ENCODE results near the gene FLT1. TPM values are rescaled to one million over a fixed set of nuclear protein-coding genes. Genes with fewer than 3 reads are reported as not detected.

Gene FLT1
- total RNA-seq, 2 experiments from 2014 or later, result 1.6 to 2.5 TPM

DNA sequence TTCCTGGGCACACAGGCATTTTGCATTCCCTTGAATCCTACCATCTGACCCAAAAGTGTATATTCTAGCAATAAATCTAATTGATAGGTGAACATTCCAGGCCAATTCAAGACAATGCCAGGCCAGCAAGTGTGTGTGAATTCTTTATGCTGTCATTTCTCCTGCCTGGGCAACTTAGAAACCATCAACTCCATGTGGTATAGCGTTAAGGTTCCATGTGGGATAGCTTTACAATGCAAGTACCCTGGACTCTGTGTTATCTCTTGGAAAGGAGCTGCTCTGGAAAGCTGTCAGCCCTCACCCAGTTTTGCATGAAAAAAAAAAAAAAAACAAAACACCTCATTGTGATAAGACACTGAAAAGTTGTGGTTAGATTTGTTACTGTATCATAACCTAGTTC, 15.6 kb upstream of the FLT1 start:
- H3K9me3 ChIP-seq (ENCODE audit: low read length), result no peaks in the 10 kb centered on the region
- intact Hi-C loops (cut with micrococcal nuclease; ENCODE audit: unreplicated experiment), result no loop called here
- no peak overlapping the region for H3K4me3 ChIP-seq (ENCODE audit: low read depth, low read length, poor library complexity, severe bottlenecking)
- ChIA-PET POLR2A (interaction anchor here (1.0 kb wide), 1 partner anchor 37 kb away, joined by 3 read pairs; no protein-coding TSS in a partner anchor), CTCF (ENCODE audit: unreplicated experiment) (no interaction called here)
- no peak overlapping the region for H3K4me2 ChIP-seq (ENCODE audit: low read length)
- no peaks in the 10 kb centered on the region for H4K20me1 ChIP-seq (ENCODE audit: insufficient read depth, low read length)
- no peaks in the 10 kb centered on the region for H3K4me1 ChIP-seq (ENCODE audit: insufficient read depth, low read length, poor library complexity, severe bottlenecking)
- H3K9me2 ChIP-seq (ENCODE audit: insufficient read depth, low read length), result no peaks in the 10 kb centered on the region
- TF ChIP-seq, protein P1, sequence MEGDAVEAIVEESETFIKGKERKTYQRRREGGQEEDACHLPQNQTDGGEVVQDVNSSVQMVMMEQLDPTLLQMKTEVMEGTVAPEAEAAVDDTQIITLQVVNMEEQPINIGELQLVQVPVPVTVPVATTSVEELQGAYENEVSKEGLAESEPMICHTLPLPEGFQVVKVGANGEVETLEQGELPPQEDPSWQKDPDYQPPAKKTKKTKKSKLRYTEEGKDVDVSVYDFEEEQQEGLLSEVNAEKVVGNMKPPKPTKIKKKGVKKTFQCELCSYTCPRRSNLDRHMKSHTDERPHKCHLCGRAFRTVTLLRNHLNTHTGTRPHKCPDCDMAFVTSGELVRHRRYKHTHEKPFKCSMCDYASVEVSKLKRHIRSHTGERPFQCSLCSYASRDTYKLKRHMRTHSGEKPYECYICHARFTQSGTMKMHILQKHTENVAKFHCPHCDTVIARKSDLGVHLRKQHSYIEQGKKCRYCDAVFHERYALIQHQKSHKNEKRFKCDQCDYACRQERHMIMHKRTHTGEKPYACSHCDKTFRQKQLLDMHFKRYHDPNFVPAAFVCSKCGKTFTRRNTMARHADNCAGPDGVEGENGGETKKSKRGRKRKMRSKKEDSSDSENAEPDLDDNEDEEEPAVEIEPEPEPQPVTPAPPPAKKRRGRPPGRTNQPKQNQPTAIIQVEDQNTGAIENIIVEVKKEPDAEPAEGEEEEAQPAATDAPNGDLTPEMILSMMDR (conservative IDR thresholded peaks at IDR 0.05; ENCODE audit: low read length), result no peak
- TF ChIP-seq EZH2phosphoT487 (IDR thresholded peaks at IDR 0.05; ENCODE audit: borderline replicate concordance, low read depth, low read length), result no peak
- no peak overlapping the region for H3K27ac ChIP-seq (ENCODE audit: low read depth, low read length, poor library complexity, severe bottlenecking)
- no peaks in the 10 kb centered on the region for H3K36me3 ChIP-seq (ENCODE audit: insufficient read depth, low read length)
- H3K79me2 ChIP-seq (ENCODE audit: insufficient read depth, low read depth, low read length), result no peaks in the 10 kb centered on the region
- DNase-seq (ENCODE audit: low spot score), result no peak
- BruUV-seq (replicated peaks), result no TSS peak
- no peak overlapping the region for H2AFZ ChIP-seq (ENCODE audit: low read length)

DNA sequence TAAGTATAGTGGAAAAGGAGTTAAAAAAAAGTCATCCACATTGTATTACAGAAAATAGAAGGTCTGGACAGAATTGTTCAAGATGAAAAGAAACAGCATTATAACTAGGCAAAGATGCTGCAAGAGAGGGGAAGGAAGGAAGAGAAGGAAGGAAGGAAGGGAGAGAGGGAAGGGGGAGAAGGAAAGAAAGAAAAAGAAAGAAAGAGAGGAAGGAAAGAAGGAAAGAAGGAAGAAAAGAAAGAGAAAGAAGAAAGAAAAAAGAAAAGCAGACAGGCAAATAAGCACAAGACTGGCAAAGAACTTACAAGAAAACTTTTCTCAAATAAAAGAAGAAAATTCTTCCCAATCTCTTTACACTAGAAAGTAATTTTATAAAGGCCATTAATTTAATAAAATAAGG, 15.1 kb upstream of the FLT1 start:
- intact Hi-C loops (cut with micrococcal nuclease; ENCODE audit: unreplicated experiment), result no loop called here
- H3K9me2 ChIP-seq (ENCODE audit: insufficient read depth, low read length), result no peaks in the 10 kb centered on the region
- TF ChIP-seq, protein P1 (conservative IDR thresholded peaks at IDR 0.05; ENCODE audit: low read length), result no peak
- no peak for TF ChIP-seq EZH2phosphoT487 (IDR thresholded peaks at IDR 0.05; ENCODE audit: borderline replicate concordance, low read depth, low read length)
- no peak overlapping the region for H3K4me3 ChIP-seq (ENCODE audit: low read depth, low read length, poor library complexity, severe bottlenecking)
- no peaks in the 10 kb centered on the region for H4K20me1 ChIP-seq (ENCODE audit: insufficient read depth, low read length)
- H3K36me3 ChIP-seq (ENCODE audit: insufficient read depth, low read length), result no peaks in the 10 kb centered on the region
- no peak overlapping the region for H3K4me2 ChIP-seq (ENCODE audit: low read length)
- ChIA-PET POLR2A (no interaction called here), CTCF (ENCODE audit: unreplicated experiment) (no interaction called here)
- H3K27ac ChIP-seq (ENCODE audit: low read depth, low read length, poor library complexity, severe bottlenecking), result no peak overlapping the region
- DNase-seq (ENCODE audit: low spot score), result no peak
- no peak overlapping the region for H2AFZ ChIP-seq (ENCODE audit: low read length)
- BruUV-seq (replicated peaks), result no TSS peak
- no peaks in the 10 kb centered on the region for H3K79me2 ChIP-seq (ENCODE audit: insufficient read depth, low read depth, low read length)
- H3K9me3 ChIP-seq (ENCODE audit: low read length), result no peaks in the 10 kb centered on the region
- H3K4me1 ChIP-seq (ENCODE audit: insufficient read depth, low read length, poor library complexity, severe bottlenecking), result no peaks in the 10 kb centered on the region

DNA sequence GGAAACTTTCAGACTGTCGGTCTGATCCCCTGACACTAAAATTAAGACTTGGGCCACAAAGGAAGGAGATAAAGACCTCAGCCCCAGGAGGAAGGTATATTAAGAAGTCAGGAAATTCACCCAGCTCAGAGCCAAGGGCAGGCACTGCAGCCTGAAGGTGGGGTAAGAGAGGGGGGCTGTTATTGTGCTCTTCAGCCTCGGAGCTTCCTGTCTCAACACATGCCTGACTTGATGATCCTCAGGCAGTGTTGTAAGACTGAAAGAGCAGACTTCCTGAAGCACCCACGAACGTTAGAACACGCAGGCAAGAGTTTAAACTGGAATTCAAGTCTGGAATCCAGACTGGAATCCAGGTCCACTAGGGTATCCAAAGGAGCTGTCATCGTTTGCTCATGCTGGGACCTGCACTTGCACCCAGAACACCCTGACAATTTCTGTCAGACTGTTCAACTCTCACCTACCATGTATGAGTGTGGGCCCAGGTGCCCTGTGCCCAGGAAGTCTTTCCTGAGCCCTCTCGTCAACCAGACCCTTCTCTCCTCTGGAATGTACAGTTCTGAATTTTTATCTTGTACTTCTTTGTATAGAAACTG, 10.7 kb upstream of the FLT1 start:
- no peaks in the 10 kb centered on the region for H3K36me3 ChIP-seq (ENCODE audit: insufficient read depth, low read length)
- H3K27ac ChIP-seq (ENCODE audit: low read depth, low read length, poor library complexity, severe bottlenecking), result no peak overlapping the region
- no peak for TF ChIP-seq EZH2phosphoT487 (IDR thresholded peaks at IDR 0.05; ENCODE audit: borderline replicate concordance, low read depth, low read length)
- no peaks in the 10 kb centered on the region for H3K4me1 ChIP-seq (ENCODE audit: insufficient read depth, low read length, poor library complexity, severe bottlenecking)
- H4K20me1 ChIP-seq (ENCODE audit: insufficient read depth, low read length), result no peaks in the 10 kb centered on the region
- no peak overlapping the region for H3K4me3 ChIP-seq (ENCODE audit: low read depth, low read length, poor library complexity, severe bottlenecking)
- no peaks in the 10 kb centered on the region for H3K9me2 ChIP-seq (ENCODE audit: insufficient read depth, low read length)
- ChIA-PET POLR2A (interaction anchor here (1.2 kb wide), 1 partner anchor 24 kb away, joined by 3 read pairs; no protein-coding TSS in a partner anchor), CTCF (ENCODE audit: unreplicated experiment) (no interaction called here)
- H3K4me2 ChIP-seq (ENCODE audit: low read length), result no peak overlapping the region
- BruUV-seq (replicated peaks), result no TSS peak
- no peaks in the 10 kb centered on the region for H3K79me2 ChIP-seq (ENCODE audit: insufficient read depth, low read depth, low read length)
- no peaks in the 10 kb centered on the region for H3K9me3 ChIP-seq (ENCODE audit: low read length)
- intact Hi-C loops (cut with micrococcal nuclease; ENCODE audit: unreplicated experiment), result no loop called here
- H2AFZ ChIP-seq (ENCODE audit: low read length), result 0 out of 2 replicates have a peak overlapping the region, but pooled peaks have one; percentile 30
- DNase-seq (ENCODE audit: low spot score), result peak; percentile 34

Measured in OCI-LY7 (cell line).